ENCODE measurements around the gene MRPS21.
A peak's percentile ranks its signal among the peaks of the same experiment; 100 is the strongest.
"Not testable (repeated sequence)": the region's sequence is repeated elsewhere in the genome, so short reads cannot be mapped to it uniquely, and the experiment has no call there.

Gene MRPS21

GRCh38 chr1:150281758-150282557 is 11.7 kb upstream of the MRPS21 start, which contains the start of gene CIART:
Gene CIART, plus strand, starts transcription at chr1:150282554. Its CDS starts 714 bp downstream, at chr1:150283268.
- peak; percentile 23 for DNase-seq (ENCODE audit: low spot score)

- DNase-seq (ENCODE audit: low spot score), result no peak
Measured at GRCh38 chr1:150282558-150282958, 11.1 kb upstream of the MRPS21 start.

- no peak for DNase-seq (ENCODE audit: low spot score)
Measured at GRCh38 chr1:150283260-150283659, 10.4 kb upstream of the MRPS21 start.

- no peak for DNase-seq (ENCODE audit: low spot score)
Measured at GRCh38 chr1:150288382-150288781, 5.3 kb upstream of the MRPS21 start.

GRCh38 chr1:150288822-150289221 is 4.8 kb upstream of the MRPS21 start:
- no peak for DNase-seq (ENCODE audit: low spot score)

- no peak for DNase-seq (ENCODE audit: low spot score)
Measured at GRCh38 chr1:150295476-150295875, 1.8 kb downstream of the MRPS21 start.

GRCh38 chr1:150299716-150300115 is 6.1 kb downstream of the MRPS21 start:
- DNase-seq (ENCODE audit: low spot score), result no peak

- DNase-seq (ENCODE audit: low spot score), result no peak
Measured at GRCh38 chr1:150302338-150302737, 8.7 kb downstream of the MRPS21 start.

- no peak for DNase-seq (ENCODE audit: low spot score)
Measured at GRCh38 chr1:150302902-150303301, 9.2 kb downstream of the MRPS21 start.

- DNase-seq (ENCODE audit: low spot score), result not testable (repeated sequence)
Measured at GRCh38 chr1:150308585-150308984, 14.9 kb downstream of the MRPS21 start.

GRCh38 chr1:150309758-150310508 is 16.3 kb downstream of the MRPS21 start:
- DNase-seq (ENCODE audit: low spot score), result no peak

- no peak for DNase-seq (ENCODE audit: low spot score)
Measured at GRCh38 chr1:150311762-150312161, 18.1 kb downstream of the MRPS21 start.

GRCh38 chr1:150314691-150315090 is 21.0 kb downstream of the MRPS21 start:
- DNase-seq (ENCODE audit: low spot score), result not testable (repeated sequence)

- no peak for DNase-seq (ENCODE audit: low spot score)
Measured at GRCh38 chr1:150320667-150320978, 27.0 kb downstream of the MRPS21 start.

- no peak for DNase-seq (ENCODE audit: low spot score)
Measured at GRCh38 chr1:150321826-150322166, 28.1 kb downstream of the MRPS21 start.

- DNase-seq (ENCODE audit: low spot score), result no peak
Measured at GRCh38 chr1:150322310-150322709, 28.6 kb downstream of the MRPS21 start.

GRCh38 chr1:150332651-150333290 is 39.1 kb downstream of the MRPS21 start:
- DNase-seq (ENCODE audit: low spot score), result no peak

- DNase-seq (ENCODE audit: low spot score), result no peak
Measured at GRCh38 chr1:150346316-150346715, 52.7 kb downstream of the MRPS21 start.

- no peak for DNase-seq (ENCODE audit: low spot score)
Measured at GRCh38 chr1:150352866-150353265, 59.2 kb downstream of the MRPS21 start.

Measured in HuH-7 (cell line).